H1 (cell line): ENCODE data around the gene BOLL. TPM values are rescaled to one million over a fixed set of nuclear protein-coding genes. Genes with fewer than 3 reads are reported as not detected.
"Not testable (repeated sequence)": the region's sequence is repeated elsewhere in the genome, so short reads cannot be mapped to it uniquely, and the experiment has no call there.

ENCODE experiments used
- CTCF ChIA-PET: fragments of 300-600 bp; sonication (Branson Sonifier 250); formaldehyde crosslinking; loops from one replicate; lab custom pipeline; 2021; ENCODE audit not compliant: partially characterized antibody; lab: Charles Lee
- POLR2A ChIA-PET: fragments of 300-600 bp; sonication (Branson Sonifier 250); formaldehyde crosslinking; loops from one replicate; lab custom pipeline; 2021; ENCODE audit warnings: inconsistent platforms; ENCODE audit not compliant: partially characterized antibody; lab: Charles Lee
- DNase-seq, 2 experiments: peaks; one replicate each; pipeline versions ENCODE4 v3.0.0 to v3.0.0-alpha.2; 2010 to 2022; ENCODE audit warnings: low spot score in 2 of 2, low read depth in 1 of 2, mixed read lengths in 1 of 2
- FAIRE-seq: peaks from 2 replicates; lab custom pipeline; 2011; peaks lifted over from hg19 to GRCh38; lab: Jason Lieb, UNC
- H2AFZ ChIP-seq: 2 replicates; pipeline ENCODE4 v1.8.1; 2012; ENCODE audit warnings: low read length, inconsistent platforms
- H2AK5ac ChIP-seq: 2 replicates; pipeline ENCODE4 v1.6.1; 2013; ENCODE audit warnings: low read depth, low read length
- H2BK120ac ChIP-seq: replicated peaks from 2 replicates; pipeline ENCODE3; 2013; ENCODE audit warnings: low read depth, low read length, inconsistent platforms
- H2BK12ac ChIP-seq: 2 replicates; pipeline ENCODE4 v1.6.1; 2013; ENCODE audit warnings: low read depth, low read length
- H2BK15ac ChIP-seq: 2 replicates; pipeline ENCODE4 v1.6.1; 2013; ENCODE audit warnings: low read length
- H2BK20ac ChIP-seq: 2 replicates; pipeline ENCODE4 v1.6.1; 2013; ENCODE audit warnings: low read length
- H2BK5ac ChIP-seq: 2 replicates; pipeline ENCODE4 v1.6.1; 2013; ENCODE audit warnings: low read depth, low read length
- H3K14ac ChIP-seq: 2 replicates; pipeline ENCODE4 v1.6.1; 2013; ENCODE audit warnings: inconsistent platforms; ENCODE audit not compliant: insufficient read length
- H3K18ac ChIP-seq: 2 replicates; pipeline ENCODE4 v1.6.1; 2013; ENCODE audit warnings: low read length; ENCODE audit errors: extremely low read depth
- H3K23ac ChIP-seq: 2 replicates; pipeline ENCODE4 v1.6.1; 2013; ENCODE audit warnings: inconsistent platforms; ENCODE audit not compliant: insufficient read length
- H3K23me2 ChIP-seq: 2 replicates; pipeline ENCODE4 v1.6.1; 2013; ENCODE audit warnings: low read depth, low read length
- H3K27ac ChIP-seq: 2 replicates; pipeline ENCODE4 v1.6.1; 2011; ENCODE audit warnings: low read depth, low read length, inconsistent platforms
- H3K27me3 ChIP-seq, 4 experiments: replicated peaks in 1 of 4; 1 replicate in 1 of 4; 2 replicates in 3 of 4; pipeline versions ENCODE4 v1.6.1 to v1.8.1; 2011 to 2013; ENCODE audit warnings: low read length in 3 of 4, mild to moderate bottlenecking in 3 of 4, inconsistent platforms in 2 of 4, mixed read lengths in 2 of 4, moderate library complexity in 1 of 4; ENCODE audit not compliant: control insufficient read depth in 3 of 4, insufficient read depth in 3 of 4; ENCODE audit errors: extremely low read depth in 1 of 4
- H3K36me3 ChIP-seq, 4 experiments: 2 replicates each; pipeline versions ENCODE4 v1.6.1 to v1.8.1; 2011 to 2013; ENCODE audit warnings: mild to moderate bottlenecking in 4 of 4, low read length in 3 of 4, moderate library complexity in 2 of 4, control low read depth in 1 of 4, inconsistent platforms in 1 of 4; ENCODE audit not compliant: insufficient read depth in 4 of 4, control insufficient read depth in 2 of 4
- H3K4ac ChIP-seq: replicated peaks from 2 replicates; pipeline ENCODE3; 2013; ENCODE audit warnings: low read length, low read depth, mixed read lengths, inconsistent platforms; ENCODE audit not compliant: insufficient read length
- H3K4me1 ChIP-seq, 4 experiments: replicated peaks in 1 of 4; 1 replicate in 1 of 4; 2 replicates in 3 of 4; pipeline versions ENCODE4 v1.6.1 to v1.8.1; 2011 to 2013; ENCODE audit warnings: low read length in 3 of 4, inconsistent platforms in 2 of 4, mixed read lengths in 1 of 4; ENCODE audit not compliant: insufficient read depth in 4 of 4, control insufficient read depth in 3 of 4
- H3K4me2 ChIP-seq, 2 experiments: 2 replicates each; pipeline versions ENCODE4 v1.6.1 to v1.8.1; 2011 to 2013; ENCODE audit warnings: low read depth in 2 of 2, low read length in 2 of 2, control low read depth in 1 of 2, inconsistent platforms in 1 of 2, mild to moderate bottlenecking in 1 of 2; ENCODE audit not compliant: insufficient read depth in 1 of 2
- H3K4me3 ChIP-seq, 4 experiments: fragments of 200-600, 300-600 bp in 1 of 4; sonication (generic), shearing (Covaris generic), sonication (Bioruptor Twin) in 1 of 4; 2 replicates each; pipeline versions ENCODE4 v1.5.1 to v1.8.1; 2011 to 2016; ENCODE audit warnings: low read length in 4 of 4, low read depth in 3 of 4, control low read depth in 2 of 4, inconsistent platforms in 2 of 4, mild to moderate bottlenecking in 2 of 4, mixed read lengths in 1 of 4, moderate library complexity in 1 of 4; ENCODE audit not compliant: insufficient read depth in 2 of 4; ENCODE audit errors: extremely low read depth in 1 of 4
- H3K56ac ChIP-seq: replicated peaks from 2 replicates; pipeline ENCODE3; 2013; ENCODE audit warnings: low read depth, mild to moderate bottlenecking, mixed read lengths, low read length, inconsistent platforms; ENCODE audit not compliant: insufficient read length
- H3K79me1 ChIP-seq: 2 replicates; pipeline ENCODE4 v1.6.1; 2013; ENCODE audit warnings: low read depth, low read length, control low read depth
- H3K79me2 ChIP-seq, 2 experiments: 2 replicates each; pipeline versions ENCODE4 v1.6.1 to v1.8.1; 2012 to 2013; ENCODE audit warnings: low read length in 2 of 2, mild to moderate bottlenecking in 2 of 2, inconsistent platforms in 1 of 2; ENCODE audit not compliant: insufficient read depth in 2 of 2, control insufficient read depth in 1 of 2
- H3K9ac ChIP-seq, 4 experiments: replicated peaks in 1 of 4; 1 replicate in 1 of 4; 2 replicates in 3 of 4; pipeline versions ENCODE4 v1.6.1 to v1.8.1; 2011 to 2013; ENCODE audit warnings: low read depth in 3 of 4, low read length in 3 of 4, control low read depth in 2 of 4, mild to moderate bottlenecking in 2 of 4, moderate library complexity in 2 of 4, inconsistent platforms in 1 of 4; ENCODE audit errors: extremely low read depth in 1 of 4
- H3K9me3 ChIP-seq, 2 experiments: 2 replicates each; pipeline versions ENCODE4 v1.6.1 to v1.8.1; 2012 to 2013; ENCODE audit warnings: mild to moderate bottlenecking in 2 of 2, moderate library complexity in 2 of 2, control low read depth in 1 of 2, inconsistent platforms in 1 of 2, low read depth in 1 of 2, low read length in 1 of 2, mixed read lengths in 1 of 2; ENCODE audit not compliant: insufficient read depth in 2 of 2
- H4K20me1 ChIP-seq, 2 experiments: replicated peaks in 1 of 2; 2 replicates each; pipeline versions ENCODE3 to v1.8.1; 2011 to 2013; ENCODE audit warnings: inconsistent platforms in 2 of 2, low read length in 2 of 2, mild to moderate bottlenecking in 1 of 2; ENCODE audit not compliant: insufficient read depth in 2 of 2, control insufficient read depth in 1 of 2
- H4K5ac ChIP-seq: 2 replicates; pipeline ENCODE4 v1.6.1; 2013; ENCODE audit warnings: low read length, low read depth, mixed read lengths, inconsistent platforms; ENCODE audit not compliant: insufficient read length
- H4K8ac ChIP-seq: 2 replicates; pipeline ENCODE4 v1.8.0; 2013; ENCODE audit warnings: mild to moderate bottlenecking, moderate library complexity, low read length, inconsistent platforms; ENCODE audit not compliant: insufficient read depth; ENCODE audit errors: extremely low read depth
- H4K91ac ChIP-seq: replicated peaks from 2 replicates; pipeline ENCODE3; 2013; ENCODE audit warnings: low read length, mixed read lengths, inconsistent platforms; ENCODE audit not compliant: insufficient read length
- WGBS, 2 experiments: shearing (Covaris generic) in 1 of 2; methylation state at CpG; one replicate each; pipeline versions ENCODE4 v1.1.6 to v1.1.7; 2013 to 2015; ENCODE audit warnings: low lambda C conversion rate in 2 of 2, mixed read lengths in 2 of 2, inconsistent platforms in 1 of 2, low coverage in 1 of 2, missing lambda C conversion rate in 1 of 2; ENCODE audit not compliant: insufficient replicate concordance in 2 of 2, insufficient coverage in 1 of 2, insufficient read length in 1 of 2; ENCODE audit errors: extremely low coverage in 1 of 2, missing lambda C conversion rate in 1 of 2; 5-methylcytosine and 5-hydroxymethylcytosine counted together
- polyA plus RNA-seq, 7 experiments: library from polyadenylated mRNA; depleted of rRNA in 3 of 7; stranded (reverse) in 5 of 7; unstranded in 2 of 7; fragments of >200 nt in 5 of 7; fragments of 200-250 nt in 2 of 7; gene quantifications; 1 replicate in 5 of 7; 2 replicates in 1 of 7; 4 replicates in 1 of 7; pipeline versions ENCODE4 v1.2.1 to v1.2.3, GENCODE V29; 2011 to 2013; ENCODE audit warnings: missing spikeins in 2 of 7, mixed read lengths in 2 of 7
- total RNA-seq: library from RNA; stranded (reverse); fragmentation: NEBNext Ultra II Directional; extraction: Animal tissue kit (Norgen Biotek cat#: 25700); gene quantifications from 2 replicates; pipeline ENCODE4 v1.2.1, GENCODE V29; 2021

BOLL gene
- total and polyA plus RNA-seq, 2 of the 8 experiments (the other 6 are each of a cell fraction or from before 2014, with no cell fraction given), result not detected

DNA sequence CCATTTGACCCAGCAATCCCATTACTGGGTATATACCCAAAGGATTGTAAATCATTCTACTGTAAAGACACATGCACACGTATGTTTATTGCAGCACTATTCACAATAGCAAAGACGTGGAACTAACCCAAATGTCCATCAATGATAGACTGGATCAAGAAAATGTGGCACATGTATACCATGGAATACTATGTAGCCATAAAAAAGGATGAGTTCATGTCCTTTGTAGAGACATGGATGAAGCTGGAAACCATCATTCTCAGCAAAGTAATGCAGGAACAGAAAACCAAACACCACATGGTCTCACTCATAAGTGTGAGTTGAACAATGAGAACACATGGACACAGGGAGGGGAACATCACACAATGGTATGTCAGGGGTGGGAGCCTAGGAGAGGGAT lies 49.7 kb upstream of the BOLL start:
- H3K4me2 ChIP-seq, H4K91ac ChIP-seq, H3K4me3 ChIP-seq, H2BK120ac ChIP-seq, H3K14ac ChIP-seq, H3K79me2 ChIP-seq, H3K27me3 ChIP-seq, H3K9ac ChIP-seq, H3K23me2 ChIP-seq, DNase-seq, H3K79me1 ChIP-seq, H4K8ac ChIP-seq, H3K36me3 ChIP-seq, H3K9me3 ChIP-seq, POLR2A ChIA-PET, H3K23ac ChIP-seq, H2BK12ac ChIP-seq, H2AK5ac ChIP-seq, FAIRE-seq, H4K5ac ChIP-seq, H3K18ac ChIP-seq, H3K27ac ChIP-seq, H3K56ac ChIP-seq, H3K4me1 ChIP-seq, H3K4ac ChIP-seq, H2BK20ac ChIP-seq, H4K20me1 ChIP-seq, H2AFZ ChIP-seq, H2BK15ac ChIP-seq, H2BK5ac ChIP-seq: not testable (repeated sequence)
- CTCF ChIA-PET, result interaction anchor here (1.5 kb wide), 1 partner anchor 21 kb away, joined by 3 read pairs; no protein-coding TSS in a partner anchor
- WGBS, 2 experiments, result 89% methylated on average over 2 of the region's 2 CpGs; no CpG with 5 or more reads in 1 of the 2 experiments
